Right renal pelvis (tissue), 4 donors: ENCODE results near the gene TXNDC8. TPM values are rescaled to one million over a fixed set of nuclear protein-coding genes. Genes with fewer than 3 reads are reported as not detected.
A peak's percentile ranks its signal among the peaks of the same experiment; 100 is the strongest.
"Not testable (repeated sequence)": the region's sequence is repeated elsewhere in the genome, so short reads cannot be mapped to it uniquely, and the experiment has no call there.

Experiments
- DNase-seq, 4 donors: peaks; one replicate each; pipeline ENCODE4 v3.0.0-alpha.2; 2013; ENCODE audit warnings: low read depth in 4 of 4, low spot score in 3 of 4, missing footprints in 1 of 4
- polyA plus RNA-seq, 4 donors: library from polyadenylated mRNA; unstranded; fragments of 120-200 nt; gene quantifications; one replicate each; pipeline ENCODE4 v1.2.1, GENCODE V29; 2013; ENCODE audit not compliant: insufficient read length in 4 of 4

The TXNDC8 gene
- polyA plus RNA-seq = not detected

GRCh38 chr9:110337727-110338126 is at the start of gene TXNDC8:
TSS of gene TXNDC8 (minus strand) at chr9:110337863.
- no peak for DNase-seq

- DNase-seq = no peak
These were observed 45.8 kb upstream of the TXNDC8 start for GRCh38 chr9:110383491-110383890.

GRCh38 chr9:110382731-110383130 is 45.1 kb upstream of the TXNDC8 start:
- no peak for DNase-seq

- DNase-seq = no peak
These were observed 33.8 kb upstream of the TXNDC8 start for GRCh38 chr9:110371411-110372007.

- DNase-seq = no peak
These were observed 32.7 kb upstream of the TXNDC8 start for GRCh38 chr9:110370315-110370714.

GRCh38 chr9:110364451-110364850 is 26.8 kb upstream of the TXNDC8 start:
- no peak for DNase-seq

GRCh38 chr9:110358992-110359391 is 21.3 kb upstream of the TXNDC8 start:
- DNase-seq = not testable (repeated sequence)

- DNase-seq = no peak
These were observed 19.8 kb upstream of the TXNDC8 start for GRCh38 chr9:110357505-110357904.

- DNase-seq = no peak
These were observed 19.2 kb upstream of the TXNDC8 start for GRCh38 chr9:110356639-110357395.

- no peak for DNase-seq
These were observed 18.2 kb upstream of the TXNDC8 start for GRCh38 chr9:110355911-110356310.

- no peak for DNase-seq
These were observed 13.4 kb upstream of the TXNDC8 start for GRCh38 chr9:110351009-110351467.

GRCh38 chr9:110346325-110346724 is 8.7 kb upstream of the TXNDC8 start:
- no peak for DNase-seq

GRCh38 chr9:110344821-110345220 is 7.2 kb upstream of the TXNDC8 start:
- DNase-seq = no peak

GRCh38 chr9:110343551-110343950 is 5.9 kb upstream of the TXNDC8 start:
- no peak for DNase-seq

- DNase-seq = no peak
These were observed 2.6 kb upstream of the TXNDC8 start for GRCh38 chr9:110340306-110340705.

GRCh38 chr9:110338143-110338542 is 480 bp upstream of the TXNDC8 start:
- DNase-seq = peak in 1 of 4 donors; percentile 38

- no peak for DNase-seq
These were observed 1.3 kb downstream of the TXNDC8 start for GRCh38 chr9:110336363-110336762.

- no peak for DNase-seq
These were observed 2.8 kb downstream of the TXNDC8 start for GRCh38 chr9:110334871-110335270.

GRCh38 chr9:110334183-110334582 is 3.5 kb downstream of the TXNDC8 start:
- no peak for DNase-seq

- no peak for DNase-seq
These were observed 4.9 kb downstream of the TXNDC8 start for GRCh38 chr9:110332766-110333165.

GRCh38 chr9:110330484-110331105 is 7.1 kb downstream of the TXNDC8 start:
- DNase-seq = no peak
